ENCODE measurements around the gene MTHFD2L.

MTHFD2L gene

GRCh38 chr4:74262522-74262921, 104.6 kb downstream of the MTHFD2L start:
- H3K9me3 ChIP-seq (replicated peaks; ENCODE audit: low read length), result no peaks in the 10 kb centered on the region
- no peaks in the 10 kb centered on the region for H3K27me3 ChIP-seq (ENCODE audit: control insufficient read depth, insufficient read depth, low read length)
- no peak overlapping the region for H3K4me3 ChIP-seq (ENCODE audit: low read length)
- no peak overlapping the region for H3K9ac ChIP-seq (ENCODE audit: low read depth, low read length)
- H3K4me2 ChIP-seq (ENCODE audit: low read length), result no peak overlapping the region
- H3K4me1 ChIP-seq (ENCODE audit: control insufficient read depth, insufficient read depth, low read length), result peaks cover 8% of the 10 kb centered on the region
- no peaks in the 10 kb centered on the region for H3K36me3 ChIP-seq (ENCODE audit: insufficient read depth, low read length)

DNA sequence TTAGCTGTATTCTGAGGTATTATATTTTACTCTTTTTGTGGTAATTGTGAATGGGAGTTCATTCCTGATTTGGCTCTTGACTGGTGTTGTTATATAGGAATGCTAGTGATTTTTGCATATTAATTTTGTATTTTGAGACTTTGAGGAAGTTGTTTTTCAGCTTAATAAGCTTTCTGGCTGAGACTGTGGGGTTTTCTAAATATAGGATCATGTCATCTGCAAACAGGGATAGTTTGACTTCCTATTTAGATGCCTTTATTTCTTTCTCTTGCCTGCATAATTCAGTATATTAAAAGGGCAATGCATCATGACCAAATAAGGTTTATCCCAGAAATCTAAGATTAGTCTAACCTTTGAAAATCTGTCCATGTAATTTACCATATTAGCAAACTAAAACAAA, 105.6 kb downstream of the MTHFD2L start:
- Histone ChIP-seq H3K9me3 (replicated peaks; ENCODE audit: low read length) (no peaks in the 10 kb centered on the region), H3K36me3 (ENCODE audit: insufficient read depth, low read length) (no peaks in the 10 kb centered on the region), H3K4me1 (ENCODE audit: control insufficient read depth, insufficient read depth, low read length) (peaks cover 18% of the 10 kb centered on the region), H3K9ac (ENCODE audit: low read depth, low read length) (no peak overlapping the region), H3K27me3 (ENCODE audit: control insufficient read depth, insufficient read depth, low read length) (no peaks in the 10 kb centered on the region), H3K4me2 (ENCODE audit: low read length) (no peak overlapping the region), H3K4me3 (ENCODE audit: low read length) (no peak overlapping the region)

DNA sequence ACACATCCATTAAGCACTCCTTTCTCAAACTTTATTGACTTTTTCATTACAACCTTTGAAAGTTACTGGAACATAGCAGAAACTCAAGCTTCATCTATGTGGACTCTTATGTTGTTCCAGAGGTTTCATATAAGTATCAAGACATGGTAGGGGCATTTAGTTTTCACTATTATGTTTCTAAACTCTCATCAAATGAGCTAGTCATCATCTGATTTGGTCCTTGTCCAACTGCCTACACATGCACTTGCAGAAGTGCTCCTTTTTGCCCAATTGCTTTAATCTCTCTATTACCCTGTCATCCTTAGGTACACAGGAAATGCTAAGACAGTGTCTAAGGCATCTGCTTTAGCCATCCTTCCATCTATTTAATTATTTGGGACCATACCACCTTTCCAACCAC, 108.2 kb downstream of the MTHFD2L start:
- no peaks in the 10 kb centered on the region for H3K36me3 ChIP-seq (ENCODE audit: insufficient read depth, low read length)
- H3K4me3 ChIP-seq (ENCODE audit: low read length), result no peak overlapping the region
- no peak overlapping the region for H3K4me2 ChIP-seq (ENCODE audit: low read length)
- no peaks in the 10 kb centered on the region for H3K27me3 ChIP-seq (ENCODE audit: control insufficient read depth, insufficient read depth, low read length)
- no peaks in the 10 kb centered on the region for H3K9me3 ChIP-seq (replicated peaks; ENCODE audit: low read length)
- no peak overlapping the region for H3K9ac ChIP-seq (ENCODE audit: low read depth, low read length)
- H3K4me1 ChIP-seq (ENCODE audit: control insufficient read depth, insufficient read depth, low read length), result peaks cover 21% of the 10 kb centered on the region

GRCh38 chr4:74267998-74268606, 110.2 kb downstream of the MTHFD2L start:
- H3K9me3 ChIP-seq (replicated peaks; ENCODE audit: low read length), result no peaks in the 10 kb centered on the region
- no peaks in the 10 kb centered on the region for H3K36me3 ChIP-seq (ENCODE audit: insufficient read depth, low read length)
- H3K4me3 ChIP-seq (ENCODE audit: low read length), result no peak overlapping the region
- H3K27me3 ChIP-seq (ENCODE audit: control insufficient read depth, insufficient read depth, low read length), result no peaks in the 10 kb centered on the region
- peak overlapping the region; percentile 48 for H3K4me2 ChIP-seq (ENCODE audit: low read length)
- peaks cover 21% of the 10 kb centered on the region for H3K4me1 ChIP-seq (ENCODE audit: control insufficient read depth, insufficient read depth, low read length)
- H3K9ac ChIP-seq (ENCODE audit: low read depth, low read length), result no peak overlapping the region

DNA sequence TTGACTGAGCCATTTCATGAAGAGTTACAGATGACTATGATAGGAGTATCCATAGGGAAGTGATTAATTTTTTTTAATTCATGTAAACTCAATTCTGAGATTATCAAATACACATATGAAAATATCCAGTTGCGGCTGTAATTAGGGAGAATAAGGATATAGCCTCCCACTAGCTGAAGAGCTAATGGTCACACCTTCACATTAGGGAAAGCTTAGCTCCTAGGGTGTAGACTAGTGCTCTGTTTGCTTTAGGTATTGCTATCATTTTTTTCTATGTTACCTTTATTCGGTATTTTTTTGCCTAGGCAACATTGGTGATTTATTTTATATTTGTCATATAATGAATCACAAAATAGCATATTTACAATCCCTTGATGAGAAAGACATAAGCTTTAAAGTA, 110.7 kb downstream of the MTHFD2L start:
- H3K9me3 ChIP-seq (replicated peaks; ENCODE audit: low read length), result no peaks in the 10 kb centered on the region
- H3K9ac ChIP-seq (ENCODE audit: low read depth, low read length), result no peak overlapping the region
- H3K4me3 ChIP-seq (ENCODE audit: low read length), result no peak overlapping the region
- peak overlapping the region; percentile 48 for H3K4me2 ChIP-seq (ENCODE audit: low read length)
- H3K36me3 ChIP-seq (ENCODE audit: insufficient read depth, low read length), result no peaks in the 10 kb centered on the region
- no peaks in the 10 kb centered on the region for H3K27me3 ChIP-seq (ENCODE audit: control insufficient read depth, insufficient read depth, low read length)
- H3K4me1 ChIP-seq (ENCODE audit: control insufficient read depth, insufficient read depth, low read length), result peaks cover 21% of the 10 kb centered on the region

- no peak overlapping the region for H3K9ac ChIP-seq (ENCODE audit: low read depth, low read length)
- no peaks in the 10 kb centered on the region for H3K36me3 ChIP-seq (ENCODE audit: insufficient read depth, low read length)
- no peak overlapping the region for H3K4me3 ChIP-seq (ENCODE audit: low read length)
- no peak overlapping the region for H3K4me2 ChIP-seq (ENCODE audit: low read length)
- no peaks in the 10 kb centered on the region for H3K27me3 ChIP-seq (ENCODE audit: control insufficient read depth, insufficient read depth, low read length)
- H3K9me3 ChIP-seq (replicated peaks; ENCODE audit: low read length), result no peaks in the 10 kb centered on the region
- peaks cover 10% of the 10 kb centered on the region for H3K4me1 ChIP-seq (ENCODE audit: control insufficient read depth, insufficient read depth, low read length)
These were observed 120.6 kb downstream of the MTHFD2L start for GRCh38 chr4:74278490-74278889.

DNA sequence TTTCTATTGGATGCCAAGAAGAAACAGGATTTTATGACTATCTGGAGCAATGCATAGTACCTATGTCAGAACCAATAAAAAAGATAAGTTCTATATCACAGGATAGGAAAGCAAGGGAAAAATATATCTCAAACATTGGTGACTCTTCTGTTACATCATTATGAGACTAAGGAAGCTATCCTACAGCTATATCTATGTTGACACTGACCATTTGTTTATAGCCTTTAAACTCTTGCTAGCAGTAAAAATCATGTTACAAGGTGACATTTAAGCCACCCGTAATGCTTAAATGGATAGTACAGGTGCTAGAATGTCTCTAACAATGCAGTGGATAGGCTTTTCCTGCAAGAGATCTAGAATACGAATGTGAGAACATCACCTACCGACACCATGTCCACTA, 121.8 kb downstream of the MTHFD2L start:
- H3K36me3 ChIP-seq (ENCODE audit: insufficient read depth, low read length), result no peaks in the 10 kb centered on the region
- peaks cover 21% of the 10 kb centered on the region for H3K4me1 ChIP-seq (ENCODE audit: control insufficient read depth, insufficient read depth, low read length)
- no peak overlapping the region for H3K4me2 ChIP-seq (ENCODE audit: low read length)
- H3K27me3 ChIP-seq (ENCODE audit: control insufficient read depth, insufficient read depth, low read length), result no peaks in the 10 kb centered on the region
- no peaks in the 10 kb centered on the region for H3K9me3 ChIP-seq (replicated peaks; ENCODE audit: low read length)
- H3K4me3 ChIP-seq (ENCODE audit: low read length), result no peak overlapping the region
- H3K9ac ChIP-seq (ENCODE audit: low read depth, low read length), result no peak overlapping the region

DNA sequence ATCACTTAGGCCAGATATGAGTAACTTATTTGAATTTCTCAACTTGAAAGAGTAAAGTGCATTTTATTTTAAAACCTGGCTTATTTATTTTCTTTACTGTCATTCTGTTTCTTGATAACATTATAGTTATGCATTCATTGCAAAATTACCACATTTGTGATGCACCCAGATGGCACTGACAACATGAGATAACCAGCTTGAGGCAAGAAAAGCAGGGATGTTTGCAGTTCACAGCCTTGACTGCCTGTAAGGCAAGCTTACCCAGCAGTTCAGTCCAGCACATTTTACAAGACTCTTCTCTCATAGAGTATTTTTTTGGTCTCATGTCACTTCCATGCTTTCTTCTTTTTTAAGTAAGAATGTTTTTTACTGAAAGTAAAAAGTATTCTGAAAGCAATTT, 125.0 kb downstream of the MTHFD2L start:
- H3K4me1 ChIP-seq (ENCODE audit: control insufficient read depth, insufficient read depth, low read length), result peaks cover 33% of the 10 kb centered on the region
- H3K27me3 ChIP-seq (ENCODE audit: control insufficient read depth, insufficient read depth, low read length), result no peaks in the 10 kb centered on the region
- no peaks in the 10 kb centered on the region for H3K36me3 ChIP-seq (ENCODE audit: insufficient read depth, low read length)
- H3K4me2 ChIP-seq (ENCODE audit: low read length), result peak overlapping the region; percentile 26
- no peaks in the 10 kb centered on the region for H3K9me3 ChIP-seq (replicated peaks; ENCODE audit: low read length)
- peak overlapping the region; percentile 0 for H3K9ac ChIP-seq (ENCODE audit: low read depth, low read length)
- no peak overlapping the region for H3K4me3 ChIP-seq (ENCODE audit: low read length)

GRCh38 chr4:74283614-74284013, 125.7 kb downstream of the MTHFD2L start:
- peaks cover 33% of the 10 kb centered on the region for H3K4me1 ChIP-seq (ENCODE audit: control insufficient read depth, insufficient read depth, low read length)
- H3K4me3 ChIP-seq (ENCODE audit: low read length), result peak overlapping the region; percentile 4
- no peaks in the 10 kb centered on the region for H3K36me3 ChIP-seq (ENCODE audit: insufficient read depth, low read length)
- peak overlapping the region; percentile 75 for H3K4me2 ChIP-seq (ENCODE audit: low read length)
- H3K27me3 ChIP-seq (ENCODE audit: control insufficient read depth, insufficient read depth, low read length), result no peaks in the 10 kb centered on the region
- no peaks in the 10 kb centered on the region for H3K9me3 ChIP-seq (replicated peaks; ENCODE audit: low read length)
- peak overlapping the region; percentile 21 for H3K9ac ChIP-seq (ENCODE audit: low read depth, low read length)

- H3K4me2 ChIP-seq (ENCODE audit: low read length), result peak overlapping the region; percentile 75
- peaks cover 33% of the 10 kb centered on the region for H3K4me1 ChIP-seq (ENCODE audit: control insufficient read depth, insufficient read depth, low read length)
- H3K9ac ChIP-seq (ENCODE audit: low read depth, low read length), result peak overlapping the region; percentile 21
- no peaks in the 10 kb centered on the region for H3K9me3 ChIP-seq (replicated peaks; ENCODE audit: low read length)
- H3K36me3 ChIP-seq (ENCODE audit: insufficient read depth, low read length), result no peaks in the 10 kb centered on the region
- H3K27me3 ChIP-seq (ENCODE audit: control insufficient read depth, insufficient read depth, low read length), result no peaks in the 10 kb centered on the region
- peak overlapping the region; percentile 4 for H3K4me3 ChIP-seq (ENCODE audit: low read length)
These were observed 126.1 kb downstream of the MTHFD2L start for GRCh38 chr4:74284053-74284452.

GRCh38 chr4:74287164-74287563, 129.2 kb downstream of the MTHFD2L start:
- Histone ChIP-seq H3K4me2 (ENCODE audit: low read length) (no peak overlapping the region), H3K9ac (ENCODE audit: low read depth, low read length) (no peak overlapping the region), H3K9me3 (replicated peaks; ENCODE audit: low read length) (no peaks in the 10 kb centered on the region), H3K4me1 (ENCODE audit: control insufficient read depth, insufficient read depth, low read length) (peaks cover 37% of the 10 kb centered on the region), H3K4me3 (ENCODE audit: low read length) (no peak overlapping the region), H3K36me3 (ENCODE audit: insufficient read depth, low read length) (no peaks in the 10 kb centered on the region), H3K27me3 (ENCODE audit: control insufficient read depth, insufficient read depth, low read length) (no peaks in the 10 kb centered on the region)

DNA sequence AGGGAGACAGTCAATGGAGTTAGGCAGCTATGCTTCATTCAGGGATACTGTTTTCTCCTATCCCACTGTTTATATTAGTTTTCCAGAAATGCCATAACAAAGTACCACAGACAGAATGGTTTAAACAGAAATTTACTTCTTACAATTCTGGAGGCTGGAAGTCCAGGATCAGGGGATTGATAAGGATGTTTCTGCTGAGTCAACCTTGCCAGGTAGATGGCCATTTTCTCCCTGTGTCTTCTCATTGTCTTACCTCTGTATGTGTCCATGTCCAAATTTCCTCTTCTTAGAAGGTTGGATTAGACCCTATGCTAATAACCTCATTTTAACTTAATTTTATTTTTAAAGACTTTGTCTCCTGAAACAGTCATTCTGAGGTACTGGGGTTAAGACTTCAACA, 129.9 kb downstream of the MTHFD2L start:
- Histone ChIP-seq H3K9me3 (replicated peaks; ENCODE audit: low read length) (no peaks in the 10 kb centered on the region), H3K4me1 (ENCODE audit: control insufficient read depth, insufficient read depth, low read length) (peaks cover 38% of the 10 kb centered on the region), H3K4me2 (ENCODE audit: low read length) (no peak overlapping the region), H3K4me3 (ENCODE audit: low read length) (no peak overlapping the region), H3K27me3 (ENCODE audit: control insufficient read depth, insufficient read depth, low read length) (no peaks in the 10 kb centered on the region), H3K9ac (ENCODE audit: low read depth, low read length) (no peak overlapping the region), H3K36me3 (ENCODE audit: insufficient read depth, low read length) (no peaks in the 10 kb centered on the region)
